CD4-positive, alpha-beta T cell (primary cell): Measurements from ENCODE around the gene RTP4. TPM values are rescaled to one million over a fixed set of nuclear protein-coding genes. Genes with fewer than 3 reads are reported as not detected.
"Not testable (repeated sequence)": the region's sequence is repeated elsewhere in the genome, so short reads cannot be mapped to it uniquely, and the experiment has no call there.

Experiments
- ATAC-seq: fragments of 200-7000 bp; cut with Tn5 transposase; one replicate; pipeline ENCODE4 v1.10.0; 2022; ENCODE audit warnings: mild to moderate bottlenecking; ENCODE audit not compliant: poor library complexity
- CTCF ChIA-PET: fragments of 350-600 bp; sonication (Branson Sonifier 250); formaldehyde crosslinking; loops from one replicate; lab custom pipeline; 2021; ENCODE audit warnings: antibody characterized with exemption, inconsistent platforms; lab: Charles Lee
- POLR2A ChIA-PET: fragments of 350-600 bp; sonication (Branson Sonifier 250); formaldehyde crosslinking; loops from one replicate; lab custom pipeline; 2021; ENCODE audit warnings: antibody characterized with exemption, inconsistent platforms; lab: Charles Lee
- DNase-seq, 14 experiments: peaks; one replicate each; pipeline ENCODE4 v3.0.0-alpha.2; 2013 to 2020; ENCODE audit warnings: mixed read lengths in 2 of 14
- H3K27ac ChIP-seq, 2 donors: one replicate each; pipeline versions ENCODE4 v1.5.1 to v1.7.0; 2013; ENCODE audit warnings: low read length in 2 of 2, low read depth in 1 of 2, mild to moderate bottlenecking in 1 of 2
- H3K27me3 ChIP-seq, 2 experiments: 1 replicate in 1 of 2; 2 replicates in 1 of 2; pipeline versions ENCODE4 v1.6.1 to v1.7.0; 2013; ENCODE audit warnings: low read length in 2 of 2, control low read depth in 1 of 2, mild to moderate bottlenecking in 1 of 2, moderate library complexity in 1 of 2; ENCODE audit not compliant: insufficient read depth in 2 of 2, control insufficient read depth in 1 of 2
- H3K36me3 ChIP-seq: one replicate; pipeline ENCODE4 v1.6.1; 2013; ENCODE audit warnings: low read length, control low read depth; ENCODE audit not compliant: insufficient read depth
- H3K4me1 ChIP-seq: one replicate; pipeline ENCODE4 v1.6.1; 2013; ENCODE audit warnings: low read length, control low read depth; ENCODE audit not compliant: insufficient read depth
- H3K4me3 ChIP-seq: one replicate; pipeline ENCODE4 v1.5.1; 2013; ENCODE audit warnings: mild to moderate bottlenecking, low read length, moderate library complexity
- H3K9me3 ChIP-seq, 2 experiments: 1 replicate in 1 of 2; 2 replicates in 1 of 2; pipeline versions ENCODE4 v1.6.1 to v1.7.0; 2013; ENCODE audit warnings: low read length in 2 of 2, mild to moderate bottlenecking in 2 of 2, control low read depth in 1 of 2, moderate library complexity in 1 of 2; ENCODE audit not compliant: control insufficient read depth in 1 of 2, insufficient read depth in 1 of 2
- H3K27ac Mint-ChIP-seq: one replicate; pipeline ENCODE4 v1.8.0; 2020; ENCODE audit warnings: mixed read lengths
- H3K27me3 Mint-ChIP-seq: one replicate; pipeline ENCODE4 v1.8.0; 2021; ENCODE audit warnings: mixed read lengths
- H3K36me3 Mint-ChIP-seq: one replicate; pipeline ENCODE4 v1.8.0; 2021; ENCODE audit warnings: low read depth, mixed read lengths
- H3K4me1 Mint-ChIP-seq: one replicate; pipeline ENCODE4 v1.8.0; 2021; ENCODE audit warnings: low read depth, mixed read lengths
- H3K4me3 Mint-ChIP-seq: one replicate; pipeline ENCODE4 v1.8.0; 2020; ENCODE audit warnings: mild to moderate bottlenecking, mixed read lengths
- H3K9me3 Mint-ChIP-seq: one replicate; pipeline ENCODE4 v1.8.0; 2020; ENCODE audit warnings: mixed read lengths
- CTCF ChIP-seq: fragments of 200-600 bp; IDR thresholded peaks from one replicate; pipeline ENCODE4 v1.8.0; 2022; ENCODE audit warnings: antibody characterized with exemption, mild to moderate bottlenecking
- intact Hi-C, 2 experiments: fragments of 100-400 bp; cut with DNase I in 1 of 2; cut with micrococcal nuclease in 1 of 2; formaldehyde crosslinking; loops; one replicate each; pipeline versions ENCODE4 v1.15.1 to v1.9.0; 2023 to 2025; cut with DNase I, micrococcal nuclease
- total RNA-seq, 174 experiments: library from RNA in 2 of 174; stranded (reverse) in 2 of 174; gene quantifications; one replicate each; pipeline ENCODE4 v1.2.3 and lab custom pipeline; 2021 to 2026

Gene RTP4
- total RNA-seq, 2 experiments from 2014 or later, result 1.1 to 1.5 TPM

- POLR2A ChIA-PET, result no interaction called here
- H3K9me3 ChIP-seq, result no peaks in the 10 kb centered on the region
- no peak overlapping the region for H3K27ac Mint-ChIP-seq
- peaks cover 47% of the 10 kb centered on the region for H3K27me3 Mint-ChIP-seq
- CTCF ChIA-PET, result no interaction called here
- H3K36me3 Mint-ChIP-seq, result no peaks in the 10 kb centered on the region
- H3K4me1 ChIP-seq, result no peaks in the 10 kb centered on the region
- peaks cover 0 to 17% of the 10 kb centered on the region in 2 experiments for H3K27me3 ChIP-seq
- no peak for TF ChIP-seq CTCF
- H3K27ac ChIP-seq, result no peak overlapping the region
- no peak for ATAC-seq
- intact Hi-C loops, result no loop called here
- DNase-seq, result no peak
- H3K4me1 Mint-ChIP-seq, result no peaks in the 10 kb centered on the region
- H3K4me3 ChIP-seq, result no peak overlapping the region
- H3K36me3 ChIP-seq, result no peaks in the 10 kb centered on the region
- H3K4me3 Mint-ChIP-seq, result no peak overlapping the region
- H3K9me3 Mint-ChIP-seq, result peaks cover 2% of the 10 kb centered on the region
Measured at GRCh38 chr3:187406927-187407326, 38.7 kb downstream of the RTP4 start.

GRCh38 chr3:187411991-187412781 is 44.0 kb downstream of the RTP4 start:
- H3K9me3 ChIP-seq, CTCF ChIA-PET, H3K4me1 ChIP-seq, H3K36me3 ChIP-seq, ATAC-seq, H3K36me3 Mint-ChIP-seq, POLR2A ChIA-PET, H3K4me3 Mint-ChIP-seq, H3K9me3 Mint-ChIP-seq, H3K4me1 Mint-ChIP-seq, intact Hi-C loops, DNase-seq, H3K4me3 ChIP-seq, H3K27ac ChIP-seq, H3K27ac Mint-ChIP-seq: not testable (repeated sequence)
- peaks cover 36% of the 10 kb centered on the region for H3K27me3 Mint-ChIP-seq
- peaks cover 0 to 17% of the 10 kb centered on the region in 2 experiments for H3K27me3 ChIP-seq

Other genes starting within 250 kb of the RTP4 start
- 1 to 10 TPM; 1.1 to 1.7 TPM for gene RPL39L, start 228.9 kb upstream of the RTP4 start, total RNA-seq
- gene RTP1, start 170.9 kb upstream of the RTP4 start, total RNA-seq, result not detected
- not detected for gene MASP1, start 76.6 kb upstream of the RTP4 start, total RNA-seq